ENCODE results near the gene PDE1C. TPM values are rescaled to one million over a fixed set of nuclear protein-coding genes. Genes with fewer than 3 reads are reported as not detected.

PDE1C gene
- total RNA-seq, 1 experiment from 2014 or later, result 1.3 TPM

DNA sequence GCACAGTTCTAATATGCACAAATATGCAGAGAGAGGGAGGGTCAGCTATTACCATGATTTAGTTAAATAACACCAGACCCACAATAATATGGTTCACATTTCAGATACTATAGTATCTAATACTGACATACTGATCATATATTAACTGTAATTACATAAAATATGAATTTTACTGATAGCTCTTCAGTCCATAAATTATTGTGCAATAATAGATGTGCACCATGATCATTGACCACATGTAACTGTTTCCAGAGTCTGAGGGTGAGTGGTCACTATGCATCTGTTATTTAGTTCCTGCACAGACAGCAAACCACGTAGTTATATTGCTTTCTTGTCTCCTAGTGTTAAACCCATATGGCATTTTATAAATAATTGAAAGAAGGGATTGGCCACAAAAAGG is 353.9 kb downstream of the PDE1C start:
- DNase-seq (ENCODE audit: low read depth), result no peak

- no peak for DNase-seq (ENCODE audit: low read depth)
Observed at GRCh38 chr7:31710171-31710570, 360.0 kb downstream of the PDE1C start.

- no peak for DNase-seq (ENCODE audit: low read depth)
Observed at GRCh38 chr7:31707089-31707488, 363.1 kb downstream of the PDE1C start.

- DNase-seq (ENCODE audit: low read depth), result no peak
Observed at GRCh38 chr7:31705377-31705776, 364.8 kb downstream of the PDE1C start.

- DNase-seq (ENCODE audit: low read depth), result no peak
Observed at GRCh38 chr7:31702354-31702753, 367.9 kb downstream of the PDE1C start.

Measured in HT1080 (cell line).